ENCODE data around the gene OAS2.

OAS2 gene, protein sequence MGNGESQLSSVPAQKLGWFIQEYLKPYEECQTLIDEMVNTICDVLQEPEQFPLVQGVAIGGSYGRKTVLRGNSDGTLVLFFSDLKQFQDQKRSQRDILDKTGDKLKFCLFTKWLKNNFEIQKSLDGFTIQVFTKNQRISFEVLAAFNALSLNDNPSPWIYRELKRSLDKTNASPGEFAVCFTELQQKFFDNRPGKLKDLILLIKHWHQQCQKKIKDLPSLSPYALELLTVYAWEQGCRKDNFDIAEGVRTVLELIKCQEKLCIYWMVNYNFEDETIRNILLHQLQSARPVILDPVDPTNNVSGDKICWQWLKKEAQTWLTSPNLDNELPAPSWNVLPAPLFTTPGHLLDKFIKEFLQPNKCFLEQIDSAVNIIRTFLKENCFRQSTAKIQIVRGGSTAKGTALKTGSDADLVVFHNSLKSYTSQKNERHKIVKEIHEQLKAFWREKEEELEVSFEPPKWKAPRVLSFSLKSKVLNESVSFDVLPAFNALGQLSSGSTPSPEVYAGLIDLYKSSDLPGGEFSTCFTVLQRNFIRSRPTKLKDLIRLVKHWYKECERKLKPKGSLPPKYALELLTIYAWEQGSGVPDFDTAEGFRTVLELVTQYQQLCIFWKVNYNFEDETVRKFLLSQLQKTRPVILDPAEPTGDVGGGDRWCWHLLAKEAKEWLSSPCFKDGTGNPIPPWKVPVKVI

DNA sequence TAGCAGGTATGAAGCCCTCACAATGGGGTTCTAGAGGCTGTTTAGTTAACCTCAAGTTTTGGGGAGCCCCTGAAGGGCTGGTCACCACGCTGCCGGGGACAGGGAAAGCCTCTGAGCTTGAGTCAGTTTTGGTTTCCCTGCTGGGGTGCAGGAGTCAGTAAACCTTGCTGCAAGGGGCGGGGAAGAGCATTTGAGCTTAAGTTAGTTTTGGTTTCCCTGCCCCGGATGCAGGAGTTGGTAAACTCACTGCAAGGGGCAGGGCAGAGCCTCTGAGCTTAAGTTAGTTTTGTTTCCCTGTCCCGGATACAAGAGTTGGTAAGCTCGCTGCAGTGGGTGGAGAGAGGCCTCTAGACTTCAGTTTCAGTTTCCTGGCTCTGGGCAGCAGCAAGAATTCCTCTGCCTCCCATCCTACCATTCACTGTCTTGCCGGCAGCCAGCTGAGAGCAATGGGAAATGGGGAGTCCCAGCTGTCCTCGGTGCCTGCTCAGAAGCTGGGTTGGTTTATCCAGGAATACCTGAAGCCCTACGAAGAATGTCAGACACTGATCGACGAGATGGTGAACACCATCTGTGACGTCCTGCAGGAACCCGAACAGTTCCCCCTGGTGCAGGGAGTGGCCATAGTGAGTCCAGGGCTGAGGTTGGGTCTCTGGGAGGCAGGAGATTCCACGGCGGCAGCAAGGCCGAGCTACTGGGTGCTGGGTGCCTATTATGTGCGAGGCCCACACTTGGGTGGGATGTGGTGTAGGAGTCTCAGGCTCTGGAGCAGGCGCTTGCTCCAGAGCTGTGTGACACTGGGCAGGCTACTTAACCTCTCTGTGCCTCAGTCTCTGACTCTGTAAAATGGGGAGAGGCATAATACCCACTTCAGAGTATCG is at the start of gene OAS2:
Gene OAS2, plus strand, starts transcription at position 357 of the 878 bp plus-strand sequence. Its CDS starts 90 bp downstream, at position 447.
- DNase-seq: no peak

- no peak for DNase-seq
Measured at GRCh38 chr12:112928978-112929377, 49.3 kb upstream of the OAS2 start.

GRCh38 chr12:112929715-112930114 is 48.6 kb upstream of the OAS2 start:
- no peak for DNase-seq

DNA sequence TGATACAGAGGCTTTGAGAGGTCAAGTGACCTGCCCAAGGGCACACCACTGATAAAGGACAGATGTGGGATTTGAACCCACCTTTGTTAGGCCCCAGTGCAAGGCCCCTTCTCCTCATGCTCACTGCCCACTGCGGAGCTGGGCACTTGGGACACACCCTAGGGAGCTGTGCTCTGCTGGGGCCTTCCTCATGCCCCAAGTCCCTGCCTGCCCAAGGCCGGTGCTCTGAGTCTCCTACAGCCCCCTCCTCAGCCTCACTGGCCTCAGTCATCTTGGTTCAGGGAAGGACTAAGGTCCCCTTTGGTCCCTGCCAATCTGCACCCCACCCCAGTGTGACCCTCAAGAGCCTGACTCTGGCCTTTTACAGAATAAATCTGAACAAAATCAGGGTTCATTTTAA is 48.0 kb upstream of the OAS2 start:
- DNase-seq: no peak

GRCh38 chr12:112932485-112933128 is 45.7 kb upstream of the OAS2 start:
- DNase-seq: no peak

- DNase-seq: no peak
Measured at GRCh38 chr12:112933129-112933505, 45.2 kb upstream of the OAS2 start.

DNA sequence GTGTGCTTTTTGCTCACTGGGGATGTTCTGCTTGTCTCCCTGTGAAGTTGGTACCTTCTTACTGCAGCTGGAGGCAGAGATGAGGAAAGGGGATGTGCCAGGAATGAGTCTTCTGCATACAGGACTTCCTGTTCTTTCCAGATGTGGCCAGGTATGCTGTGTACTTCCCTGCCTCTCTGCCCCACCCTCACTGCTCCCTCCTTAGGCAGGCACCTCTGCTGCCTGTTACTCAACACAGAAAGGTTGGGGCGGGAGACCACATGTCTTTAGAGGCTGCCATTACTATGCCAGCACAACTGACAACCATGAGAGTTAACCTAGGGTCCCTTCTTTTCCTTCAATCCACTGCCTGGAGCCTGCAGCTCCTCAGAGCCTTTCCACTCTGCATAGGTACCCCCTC is 42.1 kb upstream of the OAS2 start:
- DNase-seq: no peak

DNA sequence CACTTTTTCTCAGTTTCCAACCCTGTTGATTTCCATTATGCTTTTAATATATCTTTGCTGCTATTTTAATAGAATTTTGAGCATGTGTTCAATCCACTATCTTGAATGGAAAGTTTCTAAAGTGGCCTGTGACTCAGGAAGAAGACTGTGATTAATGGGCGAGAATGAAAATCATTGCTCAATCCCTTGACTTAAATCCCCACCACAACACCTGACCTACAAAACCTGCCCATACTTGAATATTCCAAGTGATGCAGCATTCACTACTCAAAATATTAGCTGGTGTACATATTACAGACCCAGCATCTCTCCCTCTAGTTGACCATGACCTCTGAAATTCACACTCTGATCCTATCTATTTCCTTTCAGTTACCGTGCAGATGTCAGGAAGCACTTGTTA is 41.4 kb upstream of the OAS2 start:
- no peak for DNase-seq

DNA sequence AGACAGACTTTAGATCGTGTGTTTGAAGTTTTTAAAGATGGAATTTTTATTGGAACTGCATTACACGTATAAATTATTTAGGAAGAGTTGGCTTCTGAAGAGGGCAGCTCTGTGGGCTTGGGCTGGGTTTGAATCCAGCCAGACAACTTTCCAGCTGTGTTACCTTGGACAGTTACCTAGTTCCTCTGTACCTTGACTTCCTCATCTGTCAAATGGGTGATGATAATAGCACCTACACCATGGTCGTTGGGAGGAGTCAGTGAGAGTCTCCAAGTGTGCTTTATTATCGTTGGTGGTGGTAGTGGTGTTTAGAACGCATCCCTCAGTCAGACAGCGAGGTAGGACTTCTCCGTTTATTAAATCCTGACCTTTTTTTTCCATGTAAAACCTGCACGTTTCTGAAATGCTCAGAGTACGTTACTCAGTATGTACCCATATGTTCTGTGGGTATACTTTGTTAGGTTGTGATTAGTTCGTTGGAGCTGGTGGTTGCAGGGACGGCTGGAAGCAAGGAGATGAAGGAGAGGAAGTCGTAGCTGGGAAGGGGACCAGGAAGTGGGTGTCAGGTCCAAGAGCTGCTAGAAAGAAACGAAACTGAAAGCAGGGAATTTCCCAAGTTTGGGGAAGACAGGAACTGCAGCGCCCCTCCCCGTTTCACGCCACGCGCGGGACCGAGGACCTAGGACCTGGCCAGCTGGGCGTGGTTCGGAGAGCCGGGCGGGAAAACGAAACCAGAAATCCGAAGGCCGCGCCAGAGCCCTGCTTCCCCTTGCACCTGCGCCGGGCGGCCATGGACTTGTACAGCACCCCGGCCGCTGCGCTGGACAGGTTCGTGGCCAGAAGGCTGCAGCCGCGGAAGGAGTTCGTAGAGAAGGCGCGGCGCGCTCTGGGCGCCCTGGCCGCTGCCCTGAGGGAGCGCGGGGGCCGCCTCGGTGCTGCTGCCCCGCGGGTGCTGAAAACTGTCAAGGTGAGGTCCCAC is 40.3 kb upstream of the OAS2 start, which contains the start of gene OAS3:
Gene OAS3, plus strand, starts transcription at position 734 of the 979 bp plus-strand sequence. Its CDS starts 57 bp downstream, at position 791.
- no peak for DNase-seq

GRCh38 chr12:112938751-112939150 is 39.6 kb upstream of the OAS2 start:
- DNase-seq: no peak

GRCh38 chr12:112939761-112940381 is 38.4 kb upstream of the OAS2 start:
- DNase-seq: no peak

- DNase-seq: no peak
Measured at GRCh38 chr12:112941528-112942335, 36.6 kb upstream of the OAS2 start.

DNA sequence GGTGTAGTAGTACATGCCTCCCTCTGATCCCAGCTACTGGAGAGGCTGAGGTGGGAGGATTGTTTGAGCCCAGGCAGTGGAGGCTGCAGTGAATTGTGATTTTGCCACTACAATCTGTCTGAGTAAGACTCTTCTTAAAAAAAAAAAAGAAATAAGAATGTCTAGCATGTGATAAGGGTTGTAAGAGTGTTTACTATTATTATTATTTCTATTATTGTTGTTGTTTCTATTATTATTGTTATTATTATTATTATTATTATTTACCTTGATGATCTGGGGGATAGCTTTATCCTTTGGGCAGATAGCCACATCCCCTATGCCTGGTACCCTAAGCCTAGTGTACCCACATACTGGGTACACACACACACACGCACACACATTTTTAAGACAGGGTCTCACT is 35.7 kb upstream of the OAS2 start:
- no peak for DNase-seq

- DNase-seq: no peak
Measured at GRCh38 chr12:112944024-112944690, 34.2 kb upstream of the OAS2 start.

- DNase-seq: no peak
Measured at GRCh38 chr12:112945515-112945914, 32.8 kb upstream of the OAS2 start.

- DNase-seq: no peak
Measured at GRCh38 chr12:112946236-112947000, 31.9 kb upstream of the OAS2 start.

DNA sequence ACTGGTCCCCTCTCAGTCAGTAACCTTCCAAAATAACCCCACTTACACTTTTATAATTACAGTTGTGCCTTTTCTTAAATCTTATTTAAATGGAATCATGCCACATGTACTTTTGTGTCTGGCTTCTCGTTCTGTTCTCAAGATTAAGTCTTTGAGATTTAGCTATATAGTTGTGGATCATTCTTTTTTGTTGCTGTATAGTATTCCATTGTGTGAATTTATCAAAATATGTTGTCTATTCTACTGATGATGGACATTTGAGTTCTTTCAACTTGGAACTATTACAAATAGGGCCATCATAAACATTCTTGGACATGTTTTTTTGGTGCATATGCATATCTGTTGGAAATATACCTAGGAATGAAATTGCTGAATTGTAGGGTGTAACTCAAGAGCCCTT is 31.0 kb upstream of the OAS2 start:
- no peak for DNase-seq

DNA sequence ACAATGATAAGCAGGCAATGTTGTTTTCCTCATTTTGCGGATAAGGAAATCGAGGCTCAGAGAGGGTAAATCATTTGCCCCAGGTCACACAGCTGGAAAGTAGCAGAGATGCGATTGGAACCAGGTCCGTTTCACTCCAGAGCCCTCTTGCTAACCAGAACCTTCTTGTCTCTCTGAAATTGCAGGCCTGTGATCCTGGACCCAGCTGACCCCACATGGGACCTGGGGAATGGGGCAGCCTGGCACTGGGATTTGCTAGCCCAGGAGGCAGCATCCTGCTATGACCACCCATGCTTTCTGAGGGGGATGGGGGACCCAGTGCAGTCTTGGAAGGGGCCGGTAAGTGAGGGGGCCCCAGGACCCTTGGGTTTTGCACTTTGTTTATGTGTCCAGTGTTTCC is 30.6 kb upstream of the OAS2 start:
- DNase-seq: no peak

GRCh38 chr12:112948806-112949205 is 29.5 kb upstream of the OAS2 start:
- no peak for DNase-seq

Measured in NCI-H524 treated with DMSO at 0.1 percent for 48 hours (cell line).